BJ (cell line): ENCODE data around the gene NT5C. TPM values are rescaled to one million over a fixed set of nuclear protein-coding genes. Genes with fewer than 3 reads are reported as not detected.
A peak's percentile ranks its signal among the peaks of the same experiment; 100 is the strongest.

Experiments used
- CTCF ChIA-PET: fragments of 350-600 bp; formaldehyde crosslinking; extraction: SDS; loops from one replicate; lab custom pipeline; 2021; ENCODE audit warnings: antibody characterized with exemption, inconsistent platforms; lab: Yijun Ruan, JAX
- POLR2A ChIA-PET: fragments of 300-600 bp; sonication (Branson Sonifier 250); formaldehyde crosslinking; extraction: SDS; loops from one replicate; lab custom pipeline; 2021; ENCODE audit warnings: antibody characterized with exemption; lab: Charles Lee
- DNase-seq: peaks from one replicate; pipeline ENCODE4 v3.0.0-alpha.2; 2011; ENCODE audit warnings: low read depth
- H3K27me3 ChIP-seq: 2 replicates; pipeline ENCODE4 v1.6.0; 2011; ENCODE audit warnings: low read length; ENCODE audit not compliant: control insufficient read depth, insufficient read depth
- H3K36me3 ChIP-seq: 2 replicates; pipeline ENCODE4 v1.5.1; 2011; ENCODE audit warnings: low read length; ENCODE audit not compliant: control insufficient read depth, insufficient read depth
- H3K4me3 ChIP-seq: 2 replicates; pipeline ENCODE4 v1.5.1; 2011; ENCODE audit warnings: low read depth, mild to moderate bottlenecking, control low read depth, low read length
- CTCF ChIP-seq: IDR thresholded peaks from 2 replicates; pipeline ENCODE4 v1.5.1; 2011; ENCODE audit warnings: low read depth, mild to moderate bottlenecking, control low read depth, inconsistent platforms, low read length, moderate library complexity; ENCODE audit not compliant: insufficient read depth
- polyA plus RNA-seq: library from polyadenylated mRNA; depleted of rRNA; stranded (reverse); fragments of >200 nt; gene quantifications from 2 replicates; pipeline ENCODE4 v1.2.3, GENCODE V29; 2011

Gene NT5C
- polyA plus RNA-seq, 1 experiment: 61.8 TPM

GRCh38 chr17:75111777-75112335, 19.7 kb downstream of the NT5C start:
- TF ChIP-seq CTCF: no peak
- H3K4me3 ChIP-seq: no peak overlapping the region
- CTCF ChIA-PET: interaction anchor here (0.6 to 7.0 kb wide), 9 partner anchors 13 to 544 kb away, joined by 3 to 78 read pairs (median 7); partner anchors contain the start of gene NT5C
- H3K27me3 ChIP-seq: no peaks in the 10 kb centered on the region
- no peak for DNase-seq
- POLR2A ChIA-PET: no interaction called here
- H3K36me3 ChIP-seq: peaks cover 3% of the 10 kb centered on the region

GRCh38 chr17:75110234-75110937, 21.2 kb downstream of the NT5C start:
- Histone ChIP-seq H3K4me3 (peak overlapping the region; percentile 90), H3K27me3 (no peaks in the 10 kb centered on the region), H3K36me3 (peaks cover 2% of the 10 kb centered on the region; the same call in 1 of the 2 replicates)
- TF ChIP-seq CTCF: no peak
- POLR2A ChIA-PET: no interaction called here
- CTCF ChIA-PET: interaction anchor here (0.9 to 7.0 kb wide), 6 partner anchors 16 to 91 kb away, joined by 3 to 77 read pairs (median 6); partner anchors contain the start of gene NT5C
- DNase-seq: no peak

- Histone ChIP-seq H3K4me3 (peak within 1 kb of the TSS; percentile 90), H3K36me3 (peaks cover 3% of the 10 kb centered on the region), H3K27me3 (no peaks in the 10 kb centered on the region)
- TF ChIP-seq CTCF: no peak
- ChIA-PET CTCF (interaction anchor here (1.0 to 7.0 kb wide), 5 partner anchors 22 to 91 kb away, joined by 3 to 77 read pairs (median 7); partner anchors contain the start of gene NT5C), POLR2A (no interaction called here)
- DNase-seq: peak; percentile 38
These were observed 21.9 kb downstream of the NT5C start, which contains the start of gene ARMC7 for GRCh38 chr17:75109407-75110233. Gene ARMC7, plus strand, starts transcription at chr17:75109969. Its CDS starts 320 bp downstream, at chr17:75110289.

GRCh38 chr17:75109046-75109406, 22.5 kb downstream of the NT5C start:
- Histone ChIP-seq H3K27me3 (no peaks in the 10 kb centered on the region), H3K4me3 (peak overlapping the region; percentile 90), H3K36me3 (peaks cover 4% of the 10 kb centered on the region)
- no peak for TF ChIP-seq CTCF
- ChIA-PET CTCF (interaction anchor here (1.0 to 7.0 kb wide), 4 partner anchors 22 to 92 kb away, joined by 3 to 77 read pairs (median 10); partner anchors contain the start of gene NT5C), POLR2A (no interaction called here)
- DNase-seq: no peak
